T-helper 1 cell (primary cell): Measurements from ENCODE around the gene MET.
"Not testable (repeated sequence)": the region's sequence is repeated elsewhere in the genome, so short reads cannot be mapped to it uniquely, and the experiment has no call there.

Source experiments
- DNase-seq, 5 donors: peaks; one replicate each; pipeline ENCODE4 v3.0.0-alpha.2; 2012 to 2020

Gene MET

GRCh38 chr7:116812860-116813259, 140.9 kb downstream of the MET start:
- DNase-seq: no peak

- not testable (repeated sequence) for DNase-seq
Observed at GRCh38 chr7:116813371-116813770, 141.4 kb downstream of the MET start.

- DNase-seq: no peak
Observed at GRCh38 chr7:116815041-116815440, 143.0 kb downstream of the MET start.

GRCh38 chr7:116820149-116820548, 148.2 kb downstream of the MET start:
- DNase-seq: no peak

GRCh38 chr7:116821647-116822046, 149.7 kb downstream of the MET start:
- DNase-seq: not testable (repeated sequence)

- DNase-seq: no peak
Observed at GRCh38 chr7:116824449-116824848, 152.5 kb downstream of the MET start.

GRCh38 chr7:116828281-116828680, 156.3 kb downstream of the MET start:
- DNase-seq: no peak

GRCh38 chr7:116829041-116829440, 157.0 kb downstream of the MET start:
- no peak for DNase-seq

- DNase-seq: no peak
Observed at GRCh38 chr7:116829493-116829892, 157.5 kb downstream of the MET start.

GRCh38 chr7:116832692-116833091, 160.7 kb downstream of the MET start:
- no peak for DNase-seq

GRCh38 chr7:116834815-116835504, 163.0 kb downstream of the MET start:
- no peak for DNase-seq

GRCh38 chr7:116836048-116836447, 164.1 kb downstream of the MET start:
- no peak for DNase-seq

- no peak for DNase-seq
Observed at GRCh38 chr7:116836911-116837310, 164.9 kb downstream of the MET start.

- no peak for DNase-seq
Observed at GRCh38 chr7:116837586-116837985, 165.6 kb downstream of the MET start.

GRCh38 chr7:116840256-116840655, 168.3 kb downstream of the MET start:
- no peak for DNase-seq

- no peak for DNase-seq
Observed at GRCh38 chr7:116842371-116842770, 170.4 kb downstream of the MET start.

GRCh38 chr7:116843378-116843777, 171.4 kb downstream of the MET start:
- DNase-seq: no peak
